GM12878 (cell line): ENCODE results near the gene GDF15. TPM values are rescaled to one million over a fixed set of nuclear protein-coding genes. Genes with fewer than 3 reads are reported as not detected.

Experiments used
- ATAC-seq: fragments of 200-7000 bp; cut with Tn5 transposase; 3 replicates; pipeline ENCODE4 v1.9.1; 2020; ENCODE audit warnings: mild to moderate bottlenecking, moderate library complexity
- BruUV-seq: library from RNA; stranded (reverse); fragments of 400-500 nt; replicated peaks from 2 replicates; lab custom pipeline; 2021; lab: Mats Ljungman, UMichigan
- CTCF ChIA-PET: fragments of 300-600 bp; sonication (Branson Sonifier 250); formaldehyde crosslinking; extraction: SDS; loops from one replicate; lab custom pipeline; 2021; ENCODE audit warnings: inconsistent platforms; lab: Yijun Ruan, JAX
- POLR2A ChIA-PET: fragments of 350-600 bp; formaldehyde crosslinking; extraction: SDS; loops from one replicate; lab custom pipeline; 2021; ENCODE audit warnings: inconsistent platforms; lab: Charles Lee
- RAD21 ChIA-PET: fragments of 300-600 bp; sonication (Branson Sonifier 250); formaldehyde crosslinking; loops from one replicate; lab custom pipeline; 2023; ENCODE audit warnings: antibody characterized with exemption; ENCODE audit not compliant: unreplicated experiment; lab: Charles Lee
- SMC1A ChIA-PET: fragments of 300-600 bp; sonication (Branson Sonifier 250); formaldehyde crosslinking; loops from one replicate; lab custom pipeline; 2023; ENCODE audit not compliant: unreplicated experiment, uncharacterized antibody; lab: Charles Lee
- DNase-seq: peaks from one replicate; pipeline ENCODE4 v3.0.0-alpha.2; 2011; ENCODE audit warnings: low read depth, low spot score
- FAIRE-seq: peaks from 3 replicates; lab custom pipeline; 2011; peaks lifted over from hg19 to GRCh38; lab: Jason Lieb, UNC
- H2AFZ ChIP-seq: 2 replicates; pipeline ENCODE4 v1.6.0; 2011; ENCODE audit warnings: low read depth, low read length, control low read depth; ENCODE audit not compliant: control insufficient read depth
- H3K27ac ChIP-seq: 2 replicates; pipeline ENCODE4 v1.5.1; 2011; ENCODE audit warnings: control low read depth; ENCODE audit not compliant: control insufficient read depth, insufficient read depth
- H3K27me3 ChIP-seq, 2 experiments: replicated peaks in 1 of 2; 2 replicates each; pipeline versions ENCODE4 v1.6.0 to v1.6.1; 2011; ENCODE audit warnings: low read length in 1 of 2; ENCODE audit not compliant: control insufficient read depth in 2 of 2, insufficient read depth in 2 of 2
- H3K36me3 ChIP-seq, 2 experiments: 2 replicates each; pipeline ENCODE4 v1.5.1; 2011; ENCODE audit warnings: low read length in 1 of 2; ENCODE audit not compliant: control insufficient read depth in 2 of 2, insufficient read depth in 2 of 2
- H3K4me1 ChIP-seq: 2 replicates; pipeline ENCODE4 v1.6.1; 2011; ENCODE audit warnings: mild to moderate bottlenecking, low read length, moderate library complexity, mixed read lengths; ENCODE audit not compliant: control insufficient read depth, insufficient read depth
- H3K4me2 ChIP-seq: 2 replicates; pipeline ENCODE4 v1.6.0; 2011; ENCODE audit warnings: control low read depth; ENCODE audit not compliant: control insufficient read depth, insufficient read depth
- H3K4me3 ChIP-seq: fragments of 200-600 bp; sonication (generic); 2 replicates; pipeline ENCODE4 v1.5.1; 2016
- H3K79me2 ChIP-seq: 2 replicates; pipeline ENCODE4 v1.6.0; 2011; ENCODE audit warnings: low read length; ENCODE audit not compliant: control insufficient read depth, insufficient read depth
- H3K9ac ChIP-seq: 2 replicates; pipeline ENCODE4 v1.8.0; 2011; ENCODE audit warnings: low read length, control low read depth, mixed read lengths; ENCODE audit not compliant: control insufficient read depth, insufficient read depth
- H3K9me3 ChIP-seq: replicated peaks from 3 replicates; pipeline ENCODE4 v1.5.1; 2011; ENCODE audit warnings: mild to moderate bottlenecking, low read length; ENCODE audit not compliant: control insufficient read depth, insufficient read depth
- H4K20me1 ChIP-seq: 2 replicates; pipeline ENCODE4 v1.6.0; 2011; ENCODE audit not compliant: control insufficient read depth, insufficient read depth
- ASH2L ChIP-seq: fragments of 300-600, 200-600 bp; sonication (generic); IDR thresholded peaks from 2 replicates; pipeline ENCODE4 v1.6.1; 2017; ENCODE audit warnings: low read depth, mild to moderate bottlenecking, borderline replicate concordance
- CHD1 ChIP-seq: IDR thresholded peaks from 2 replicates; pipeline ENCODE4 v1.6.1; 2012; ENCODE audit warnings: low read depth, low read length, improper control_type of control experiment
- DPF2 ChIP-seq: fragments of 450-650 bp; IDR thresholded peaks from 2 replicates; pipeline ENCODE4 v1.6.1; 2017; ENCODE audit warnings: mild to moderate bottlenecking
- FOXK2 ChIP-seq: fragments of 450-650 bp; IDR thresholded peaks from 2 replicates; pipeline ENCODE4 v1.6.1; 2017; ENCODE audit warnings: mild to moderate bottlenecking, moderate library complexity
- IKZF1 ChIP-seq: fragments of 450-650 bp; conservative IDR thresholded peaks from 2 replicates; pipeline ENCODE4 v1.6.1; 2017; ENCODE audit warnings: antibody characterized with exemption, mild to moderate bottlenecking
- IKZF2 ChIP-seq, 2 experiments: fragments of 450-650 bp; IDR thresholded peaks; 2 replicates each; pipeline ENCODE4 v1.6.1; 2017; ENCODE audit warnings: mild to moderate bottlenecking in 2 of 2, moderate library complexity in 2 of 2
- NR2C1 ChIP-seq: fragments of 450-650 bp; IDR thresholded peaks from 2 replicates; pipeline ENCODE4 v1.6.1; 2017; ENCODE audit warnings: antibody characterized with exemption, mild to moderate bottlenecking, moderate library complexity
- NRF1 ChIP-seq: conservative IDR thresholded peaks from 2 replicates; pipeline ENCODE4 v1.6.1; 2011; ENCODE audit warnings: mild to moderate bottlenecking, low read depth, low read length, improper control_type of control experiment
- POLR2AphosphoS2 ChIP-seq: IDR thresholded peaks from 2 replicates; pipeline ENCODE4 v1.6.1; 2011; ENCODE audit warnings: low read depth, mild to moderate bottlenecking, low read length, improper control_type of control experiment, moderate library complexity
- RCOR1 ChIP-seq: conservative IDR thresholded peaks from 2 replicates; pipeline ENCODE4 v1.6.1; 2012; ENCODE audit warnings: low read depth, low read length, improper control_type of control experiment
- SREBF1 ChIP-seq: IDR thresholded peaks from 2 replicates; pipeline ENCODE4 v1.6.1; 2012; ENCODE audit warnings: mild to moderate bottlenecking, low read length
- SUZ12 ChIP-seq: fragments of 200-600 bp; sonication (generic); IDR thresholded peaks from one replicate; pipeline ENCODE4 v1.6.1; 2018; ENCODE audit warnings: antibody characterized with exemption, mild to moderate bottlenecking; ENCODE audit not compliant: unreplicated experiment
- TAF1 ChIP-seq: IDR thresholded peaks from 2 replicates; pipeline ENCODE4 v1.6.1; 2011; ENCODE audit warnings: mild to moderate bottlenecking, low read depth, low read length, borderline replicate concordance
- ZNF384 ChIP-seq: IDR thresholded peaks from 2 replicates; pipeline ENCODE4 v1.6.1; 2012; ENCODE audit warnings: low read depth, mild to moderate bottlenecking, low read length, improper control_type of control experiment, borderline replicate concordance
- WGBS: methylation state at CpG from one replicate; pipeline ENCODE4 v1.1.6; 2016; ENCODE audit warnings: low lambda C conversion rate; ENCODE audit not compliant: insufficient replicate concordance, insufficient coverage; ENCODE audit errors: missing lambda C conversion rate; 5-methylcytosine and 5-hydroxymethylcytosine counted together
- in situ Hi-C: fragments of 300-500 bp; cut with MboI; formaldehyde crosslinking; loops from 9 replicates; pipeline ENCODE4 v1.14.3; 2018; ENCODE audit warnings: mixed read lengths
- intact Hi-C: fragments of 100-400 bp; cut with micrococcal nuclease; formaldehyde crosslinking; loops from one replicate; pipeline ENCODE4 v1.14.2; 2022; ENCODE audit not compliant: unreplicated experiment
- polyA plus RNA-seq, 11 experiments: library from polyadenylated mRNA; depleted of rRNA in 4 of 11; unstranded in 6 of 11; stranded (reverse) in 5 of 11; fragments of >200 nt; fragmentation: Nextera tagmentation in 4 of 11; fragmentation: Illumina TruSeq in 1 of 11; extraction: Ambion mirVana in 4 of 11; extraction: Trizol in 1 of 11; gene quantifications; 1 replicate in 1 of 11; 2 replicates in 10 of 11; pipeline versions ENCODE4 v1.2.1 to v1.2.3, GENCODE V29; 2011 to 2016; ENCODE audit warnings: inconsistent platforms in 2 of 11, missing spikeins in 2 of 11, low read depth in 1 of 11
- total RNA-seq, 4 experiments: library from RNA; depleted of rRNA in 3 of 4; stranded (reverse); fragments of >200 nt in 3 of 4; fragmentation: Illumina TruSeq in 1 of 4; extraction: Trizol in 1 of 4; gene quantifications; 2 replicates each; pipeline versions ENCODE4 v1.2.1 to v1.2.3, GENCODE V29; 2013 to 2021
- TF ChIP-seq, protein P1 (sequence below): IDR thresholded peaks from 2 replicates; pipeline ENCODE4 v1.6.1; 2011; ENCODE audit warnings: borderline replicate concordance, low read depth, mild to moderate bottlenecking, moderate library complexity, mixed read lengths, low read length; ENCODE audit not compliant: insufficient read depth; ENCODE audit errors: extremely low read length
- TF ChIP-seq, protein P2 (sequence below): IDR thresholded peaks from 2 replicates; pipeline ENCODE4 v1.6.1; 2012; ENCODE audit warnings: low read depth, low read length, improper control_type of control experiment
- TF ChIP-seq, protein P3 (sequence below): fragments of 450-650 bp; IDR thresholded peaks from 2 replicates; pipeline ENCODE4 v1.6.1; 2017; ENCODE audit warnings: low read depth, mild to moderate bottlenecking, moderate library complexity

Gene GDF15
- total and polyA plus RNA-seq, 10 of the 15 experiments (the other 5 are each of a cell fraction or from before 2014, with no cell fraction given): 0.11 to 3.6 (median 1.6) TPM; not detected in 1

GRCh38 chr19:18342090-18342632, 43.8 kb upstream of the GDF15 start (continued):
- TF ChIP-seq, protein P1, sequence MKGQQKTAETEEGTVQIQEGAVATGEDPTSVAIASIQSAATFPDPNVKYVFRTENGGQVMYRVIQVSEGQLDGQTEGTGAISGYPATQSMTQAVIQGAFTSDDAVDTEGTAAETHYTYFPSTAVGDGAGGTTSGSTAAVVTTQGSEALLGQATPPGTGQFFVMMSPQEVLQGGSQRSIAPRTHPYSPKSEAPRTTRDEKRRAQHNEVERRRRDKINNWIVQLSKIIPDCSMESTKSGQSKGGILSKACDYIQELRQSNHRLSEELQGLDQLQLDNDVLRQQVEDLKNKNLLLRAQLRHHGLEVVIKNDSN: no peak
- TF ChIP-seq NRF1 (no peak), RCOR1 (no peak)

GRCh38 chr19:18344582-18344950, 41.4 kb upstream of the GDF15 start:
- no peak for DNase-seq
- SMC1A ChIA-PET: no interaction called here
- H3K9ac ChIP-seq: no peak overlapping the region
- POLR2A ChIA-PET: interaction anchor here (0.7 to 1.0 kb wide), 3 partner anchors 22 to 120 kb away, joined by 3 to 7 read pairs (median 4); partner anchors contain the start of gene PDE4C
- 67% methylated on average over 11 of the region's 13 CpGs for WGBS
- H4K20me1 ChIP-seq: no peaks in the 10 kb centered on the region
- no peaks in the 10 kb centered on the region for H3K27me3 ChIP-seq
- no peaks in the 10 kb centered on the region for H3K9me3 ChIP-seq
- FAIRE-seq: no peak
- peaks cover 0 to 9% of the 10 kb centered on the region in 2 experiments; a peak in 1 of 4 replicates for H3K36me3 ChIP-seq
- in situ Hi-C loops (loop anchor here (5.0 kb wide), 1 partner anchor 63 kb away; no protein-coding TSS in a partner anchor), intact Hi-C loops (loop anchor here (5.0 kb wide), 1 partner anchor 67 kb away; no protein-coding TSS in a partner anchor)
- no peak overlapping the region for H3K27ac ChIP-seq
- BruUV-seq: no TSS peak
- RAD21 ChIA-PET: interaction anchor here (0.6 kb wide), 1 partner anchor 35 kb away, joined by 3 read pairs; no protein-coding TSS in a partner anchor
- no peak overlapping the region for H2AFZ ChIP-seq
- CTCF ChIA-PET: interaction anchor here (1.1 to 4.2 kb wide), 2 partner anchors 65 to 66 kb away, joined by 3 to 20 read pairs; no protein-coding TSS in a partner anchor
- peaks cover 11% of the 10 kb centered on the region for H3K79me2 ChIP-seq
- H3K4me1 ChIP-seq: peaks cover 14% of the 10 kb centered on the region
- H3K4me2 ChIP-seq: no peak overlapping the region
- no peak overlapping the region for H3K4me3 ChIP-seq
- ATAC-seq: no peak
- TF ChIP-seq CHD1 (no peak), POLR2AphosphoS2 (no peak), IKZF2 (IDR thresholded peaks at IDR 0.05) (no peak), FOXK2 (no peak), ZNF384 (no peak), DPF2 (no peak), SUZ12 (no peak), ASH2L (no peak), SREBF1 (no peak), NR2C1 (no peak), IKZF1 (no peak), TAF1 (no peak)
- TF ChIP-seq, protein P2, sequence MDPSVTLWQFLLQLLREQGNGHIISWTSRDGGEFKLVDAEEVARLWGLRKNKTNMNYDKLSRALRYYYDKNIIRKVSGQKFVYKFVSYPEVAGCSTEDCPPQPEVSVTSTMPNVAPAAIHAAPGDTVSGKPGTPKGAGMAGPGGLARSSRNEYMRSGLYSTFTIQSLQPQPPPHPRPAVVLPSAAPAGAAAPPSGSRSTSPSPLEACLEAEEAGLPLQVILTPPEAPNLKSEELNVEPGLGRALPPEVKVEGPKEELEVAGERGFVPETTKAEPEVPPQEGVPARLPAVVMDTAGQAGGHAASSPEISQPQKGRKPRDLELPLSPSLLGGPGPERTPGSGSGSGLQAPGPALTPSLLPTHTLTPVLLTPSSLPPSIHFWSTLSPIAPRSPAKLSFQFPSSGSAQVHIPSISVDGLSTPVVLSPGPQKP: no peak
- TF ChIP-seq, protein P1: no peak
- TF ChIP-seq, protein P3, sequence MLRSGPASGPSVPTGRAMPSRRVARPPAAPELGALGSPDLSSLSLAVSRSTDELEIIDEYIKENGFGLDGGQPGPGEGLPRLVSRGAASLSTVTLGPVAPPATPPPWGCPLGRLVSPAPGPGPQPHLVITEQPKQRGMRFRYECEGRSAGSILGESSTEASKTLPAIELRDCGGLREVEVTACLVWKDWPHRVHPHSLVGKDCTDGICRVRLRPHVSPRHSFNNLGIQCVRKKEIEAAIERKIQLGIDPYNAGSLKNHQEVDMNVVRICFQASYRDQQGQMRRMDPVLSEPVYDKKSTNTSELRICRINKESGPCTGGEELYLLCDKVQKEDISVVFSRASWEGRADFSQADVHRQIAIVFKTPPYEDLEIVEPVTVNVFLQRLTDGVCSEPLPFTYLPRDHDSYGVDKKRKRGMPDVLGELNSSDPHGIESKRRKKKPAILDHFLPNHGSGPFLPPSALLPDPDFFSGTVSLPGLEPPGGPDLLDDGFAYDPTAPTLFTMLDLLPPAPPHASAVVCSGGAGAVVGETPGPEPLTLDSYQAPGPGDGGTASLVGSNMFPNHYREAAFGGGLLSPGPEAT: no peak
